NCI-H460 (cell line): Measurements from ENCODE around the gene TMEM125. TPM values are rescaled to one million over a fixed set of nuclear protein-coding genes. Genes with fewer than 3 reads are reported as not detected.

Experiments
- DNase-seq: peaks from one replicate; pipeline ENCODE4 v3.0.0-alpha.2; 2016; ENCODE audit warnings: low read depth; ENCODE audit errors: extremely low read depth
- total RNA-seq: library from RNA; depleted of rRNA; stranded (reverse); fragments of >200 nt; shearing (Covaris generic); gene quantifications from 2 replicates; pipeline ENCODE4 v1.2.3, GENCODE V29; 2014

Gene TMEM125
- total RNA-seq, 1 experiment from 2014 or later: not detected

- DNase-seq: no peak
Measured at GRCh38 chr1:43246466-43247213, 23.1 kb upstream of the TMEM125 start.

GRCh38 chr1:43247256-43247921 lies 22.4 kb upstream of the TMEM125 start:
- DNase-seq: no peak

DNA sequence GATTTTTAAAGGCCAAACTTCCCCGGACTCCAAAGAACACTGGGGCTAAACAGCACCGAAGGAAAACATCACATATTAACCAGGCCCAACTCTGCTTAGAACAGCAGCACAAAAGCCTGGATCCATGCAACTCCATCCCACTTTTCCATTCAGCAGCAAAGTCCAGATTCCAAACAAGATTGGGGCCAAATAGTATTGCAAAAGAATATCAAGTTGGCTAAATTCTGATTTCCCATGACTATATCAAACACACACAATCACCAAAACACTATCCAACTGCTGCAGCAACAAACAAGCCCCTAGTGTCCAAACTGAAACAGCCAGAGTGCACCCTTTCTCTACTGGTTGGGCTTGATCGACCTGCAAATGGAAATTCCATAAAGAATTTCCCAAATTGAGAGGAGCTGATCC lies 19.4 kb upstream of the TMEM125 start:
- no peak for DNase-seq

- no peak for DNase-seq
Measured at GRCh38 chr1:43251024-43251423, 18.8 kb upstream of the TMEM125 start.

GRCh38 chr1:43252225-43252624 lies 17.6 kb upstream of the TMEM125 start:
- no peak for DNase-seq

- DNase-seq: no peak
Measured at GRCh38 chr1:43253173-43253572, 16.6 kb upstream of the TMEM125 start.

DNA sequence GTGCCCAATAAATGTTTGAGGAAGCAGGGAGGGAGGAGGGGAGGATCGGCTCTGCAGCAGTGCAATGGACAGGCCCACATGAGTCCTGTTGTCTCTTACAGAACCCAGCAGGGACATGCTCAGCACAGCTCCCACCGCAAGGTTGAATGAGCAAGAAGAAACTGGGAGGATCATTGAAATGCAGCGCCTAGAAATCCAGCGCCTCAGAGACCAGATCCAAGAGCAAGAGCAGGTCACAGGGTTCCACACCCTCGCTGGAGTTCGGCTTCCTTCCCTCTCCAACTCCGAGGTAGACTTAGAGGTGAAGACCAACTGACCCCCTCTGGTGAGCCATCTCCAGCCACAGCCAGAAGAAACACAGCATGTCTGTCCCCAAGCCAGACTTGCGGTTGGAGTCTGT lies 15.9 kb upstream of the TMEM125 start:
- DNase-seq: no peak

DNA sequence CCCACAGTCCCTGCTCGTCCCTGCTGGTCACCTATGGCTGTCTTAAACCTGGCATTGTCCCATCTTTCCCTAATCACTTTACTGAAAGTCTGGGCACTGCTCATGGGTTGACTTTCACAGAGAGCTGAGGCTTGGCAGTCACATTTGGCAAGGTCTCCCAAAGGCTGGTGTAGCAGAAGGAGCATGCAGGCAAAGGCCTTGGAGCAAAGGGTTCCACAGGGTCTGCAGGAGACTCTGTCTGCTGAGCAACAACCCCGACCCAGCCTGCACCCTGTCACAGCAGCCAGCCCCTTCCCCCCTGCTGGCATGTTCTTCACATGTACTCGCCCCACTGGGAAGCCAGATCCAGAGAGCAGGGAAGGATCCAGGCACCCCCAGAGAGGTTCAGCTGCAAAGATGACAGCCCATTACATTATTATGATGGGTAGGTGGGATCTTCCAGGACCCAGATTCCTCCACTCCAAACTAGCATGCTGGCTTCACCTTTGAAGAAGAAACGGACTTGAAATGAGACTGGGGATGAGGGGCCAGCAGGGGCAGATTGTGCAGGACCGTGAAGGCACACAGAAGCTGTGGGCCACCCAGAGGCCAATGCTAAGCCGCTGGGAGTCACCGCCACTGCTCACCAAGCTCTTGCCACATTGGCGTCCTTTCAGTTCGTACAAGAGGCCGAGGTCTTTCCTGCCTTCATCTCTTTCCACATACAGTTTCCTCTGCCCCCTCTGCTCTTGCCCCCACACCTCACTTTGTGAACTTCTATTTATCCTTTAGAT lies 14.2 kb upstream of the TMEM125 start:
- no peak for DNase-seq

DNA sequence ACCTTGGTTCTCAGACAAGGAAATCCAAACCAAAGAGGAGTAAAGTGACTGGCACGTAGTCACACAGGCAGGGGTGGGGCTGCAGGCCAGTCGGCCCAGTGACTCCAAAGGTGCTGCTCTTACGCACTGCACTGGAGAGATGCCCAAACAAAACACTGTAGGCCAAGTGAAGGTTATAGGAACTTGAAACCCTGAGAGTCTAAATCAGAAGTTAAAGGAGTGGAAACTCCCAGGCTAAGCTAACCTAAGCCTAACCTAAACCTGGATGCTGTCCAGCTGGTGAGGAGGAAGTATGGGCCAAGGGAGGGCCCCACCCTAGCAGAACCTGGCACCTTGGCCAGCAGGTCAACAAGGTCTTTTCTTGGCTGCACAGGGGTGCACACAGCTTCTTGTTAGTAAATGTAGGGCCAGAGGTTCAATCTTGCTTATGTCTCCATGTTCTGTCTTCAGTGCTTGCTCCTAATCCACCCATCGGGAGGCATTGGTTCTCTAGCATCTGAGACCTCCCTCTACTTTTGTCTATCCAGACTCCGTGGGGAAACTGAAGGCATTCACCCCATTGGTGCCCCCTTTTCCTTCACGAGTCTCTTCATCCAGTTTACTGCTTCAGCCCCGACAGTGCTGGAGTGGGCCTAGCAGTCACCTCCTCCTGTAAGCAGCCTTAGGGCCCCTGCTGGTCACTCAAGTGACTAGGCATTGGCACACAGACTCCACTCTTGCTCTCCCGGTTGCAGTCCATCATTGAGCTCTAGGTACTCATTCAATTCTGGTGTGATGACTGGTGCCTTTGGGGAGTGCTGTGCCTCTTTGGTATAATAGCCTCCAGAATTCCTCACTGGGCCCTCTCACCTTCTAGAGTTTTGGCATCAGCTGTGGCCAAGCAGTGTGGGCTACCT lies 12.9 kb upstream of the TMEM125 start:
- DNase-seq: no peak

GRCh38 chr1:43258370-43258769 lies 11.4 kb upstream of the TMEM125 start:
- DNase-seq: no peak

DNA sequence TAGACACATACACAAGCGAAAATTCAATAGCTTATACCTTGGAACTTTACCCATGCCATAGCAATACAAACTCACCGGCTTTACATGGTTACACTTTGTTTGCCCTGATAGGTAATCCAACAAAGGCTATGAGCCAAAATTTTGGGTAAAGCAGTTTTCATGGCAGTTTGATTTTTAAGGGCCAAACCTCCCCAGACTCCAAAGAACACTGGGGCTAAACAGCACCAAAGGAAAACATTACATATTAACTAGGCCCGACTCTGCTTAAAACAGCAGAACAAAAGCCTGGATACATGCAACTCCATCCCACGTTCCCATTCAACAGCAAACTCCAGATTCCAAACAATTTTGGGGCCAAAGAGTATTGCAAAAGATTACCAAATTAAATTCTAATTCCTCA lies 4.4 kb upstream of the TMEM125 start:
- no peak for DNase-seq

DNA sequence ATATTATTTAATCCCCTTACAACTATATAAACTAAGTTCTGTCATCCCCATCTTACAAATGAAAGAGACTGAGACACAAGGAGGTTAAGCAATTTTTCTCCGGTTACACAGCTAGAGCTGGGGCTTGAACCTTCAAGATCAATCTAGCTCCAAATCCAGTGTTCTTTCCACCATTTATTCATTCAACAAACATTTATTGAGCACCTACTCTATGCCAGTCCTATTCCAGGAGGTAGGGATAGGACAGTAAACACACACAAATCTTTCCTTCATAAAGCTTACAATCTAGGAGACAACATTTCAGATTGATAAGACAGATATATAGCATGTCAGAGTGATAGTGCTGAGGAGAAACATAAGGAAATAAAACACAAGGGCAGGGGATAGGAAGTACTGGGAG lies 2.9 kb upstream of the TMEM125 start:
- no peak for DNase-seq

DNA sequence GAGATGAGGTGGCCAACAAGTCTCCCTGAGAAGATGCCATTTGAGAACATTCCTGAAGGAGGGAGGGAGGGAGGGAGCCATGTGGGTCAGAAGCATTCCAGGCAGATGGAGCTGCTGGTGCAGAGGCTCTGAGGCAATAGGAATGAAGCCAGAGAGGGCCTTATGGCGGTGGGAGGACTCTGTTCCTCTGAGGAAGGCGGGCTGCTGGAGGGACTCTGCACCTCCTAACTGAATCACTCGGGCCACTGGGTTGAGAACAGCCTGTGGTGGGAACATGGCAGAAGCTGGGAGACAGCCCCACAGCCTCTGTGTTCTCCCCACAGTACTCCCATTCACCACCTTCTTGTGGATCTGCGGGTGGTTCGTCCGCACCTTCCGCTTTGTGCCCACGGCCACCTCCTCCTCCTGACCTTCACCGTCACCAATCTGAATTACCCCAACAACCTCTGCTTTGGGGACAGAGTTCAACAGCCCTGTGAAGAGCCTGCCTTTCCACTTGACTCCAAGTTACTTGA lies 2.4 kb upstream of the TMEM125 start:
- no peak for DNase-seq

DNA sequence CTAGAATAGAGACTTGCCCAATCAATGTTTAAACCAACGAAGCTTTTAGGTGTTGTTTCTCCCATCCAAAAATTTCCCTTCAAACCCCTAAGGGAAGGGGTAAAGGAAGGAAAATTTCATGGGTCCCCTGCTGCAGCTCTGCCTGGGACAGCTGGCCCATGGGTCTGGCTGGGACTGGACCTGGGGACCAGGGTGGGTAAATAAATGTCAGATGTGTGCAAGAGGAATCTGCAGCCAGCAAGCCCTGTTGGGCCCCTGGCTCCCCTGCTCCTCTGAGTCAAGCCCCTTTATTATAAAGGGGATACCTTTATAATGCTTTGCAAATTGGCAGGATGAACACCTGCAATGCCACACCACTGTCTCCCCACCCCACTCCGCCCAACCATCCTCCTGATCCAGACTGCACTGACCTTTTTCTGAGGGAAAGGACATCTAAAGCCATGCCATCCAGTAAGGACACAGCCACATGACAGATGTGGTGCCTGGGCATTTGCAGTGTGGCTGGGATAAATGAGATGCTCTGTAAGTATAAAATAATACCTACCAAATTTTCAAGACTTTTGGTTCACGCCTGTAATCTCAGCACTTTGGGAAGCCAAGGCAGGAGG lies 1.9 kb upstream of the TMEM125 start:
- DNase-seq: no peak

- DNase-seq: no peak
Measured at GRCh38 chr1:43270421-43271095, 775 bp downstream of the TMEM125 start.

- DNase-seq: no peak
Measured at GRCh38 chr1:43271186-43272118, 1.7 kb downstream of the TMEM125 start.

DNA sequence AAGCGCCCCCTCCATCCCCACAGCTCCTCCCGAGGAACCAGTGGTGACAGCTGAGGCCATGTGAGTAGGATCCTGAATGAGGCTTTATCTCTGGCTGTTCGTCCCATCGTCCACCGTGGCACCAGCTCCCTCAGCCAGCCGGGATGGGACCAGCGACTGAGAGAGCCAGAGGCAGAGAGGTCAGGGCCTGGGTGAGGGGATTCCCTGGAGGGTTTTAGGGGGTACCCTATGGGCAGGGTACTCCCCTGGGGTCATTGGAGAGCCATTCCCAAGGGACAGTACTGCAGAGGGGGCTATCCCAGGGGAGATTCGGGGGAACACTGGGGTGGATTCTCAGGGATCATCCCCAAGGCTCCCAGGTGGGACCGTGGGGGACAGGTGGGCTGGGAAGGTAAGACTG lies 2.4 kb downstream of the TMEM125 start:
- no peak for DNase-seq
